ENCODE measurements around the gene LCE3D. TPM values are rescaled to one million over a fixed set of nuclear protein-coding genes. Genes with fewer than 3 reads are reported as not detected.

The LCE3D gene
- total and polyA plus RNA-seq, 2 donors (not counting 1 experiment from before 2014, with no cell fraction given), result not detected

GRCh38 chr1:152546704-152547103, 33.6 kb downstream of the LCE3D start:
- H3K36me3 ChIP-seq (ENCODE audit: control insufficient read depth, insufficient read depth, low read length), result no peaks in the 10 kb centered on the region
- H3K9ac ChIP-seq (ENCODE audit: insufficient read depth, low read length), result no peak overlapping the region
- H3K4me3 ChIP-seq (replicated peaks in 1 of 4; ENCODE audit: control extremely low read depth in 1 of 4, insufficient read depth in 1 of 4, low read depth in 3 of 4, low read length in 4 of 4), result no peak overlapping the region
- H3K9me3 ChIP-seq (ENCODE audit: control insufficient read depth, insufficient read depth, low read depth, low read length), result no peaks in the 10 kb centered on the region
- no peaks in the 10 kb centered on the region for H3K4me1 ChIP-seq (ENCODE audit: control insufficient read depth, extremely low read depth, insufficient read depth, low read length)
- no peaks in the 10 kb centered on the region for H4K20me1 ChIP-seq (ENCODE audit: control insufficient read depth, extremely low read depth, insufficient read depth, low read length)
- no peak for TF ChIP-seq EZH2 (IDR thresholded peaks at IDR 0.05; ENCODE audit: low read length, missing control alignments)
- TF ChIP-seq, protein P1, sequence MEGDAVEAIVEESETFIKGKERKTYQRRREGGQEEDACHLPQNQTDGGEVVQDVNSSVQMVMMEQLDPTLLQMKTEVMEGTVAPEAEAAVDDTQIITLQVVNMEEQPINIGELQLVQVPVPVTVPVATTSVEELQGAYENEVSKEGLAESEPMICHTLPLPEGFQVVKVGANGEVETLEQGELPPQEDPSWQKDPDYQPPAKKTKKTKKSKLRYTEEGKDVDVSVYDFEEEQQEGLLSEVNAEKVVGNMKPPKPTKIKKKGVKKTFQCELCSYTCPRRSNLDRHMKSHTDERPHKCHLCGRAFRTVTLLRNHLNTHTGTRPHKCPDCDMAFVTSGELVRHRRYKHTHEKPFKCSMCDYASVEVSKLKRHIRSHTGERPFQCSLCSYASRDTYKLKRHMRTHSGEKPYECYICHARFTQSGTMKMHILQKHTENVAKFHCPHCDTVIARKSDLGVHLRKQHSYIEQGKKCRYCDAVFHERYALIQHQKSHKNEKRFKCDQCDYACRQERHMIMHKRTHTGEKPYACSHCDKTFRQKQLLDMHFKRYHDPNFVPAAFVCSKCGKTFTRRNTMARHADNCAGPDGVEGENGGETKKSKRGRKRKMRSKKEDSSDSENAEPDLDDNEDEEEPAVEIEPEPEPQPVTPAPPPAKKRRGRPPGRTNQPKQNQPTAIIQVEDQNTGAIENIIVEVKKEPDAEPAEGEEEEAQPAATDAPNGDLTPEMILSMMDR (conservative IDR thresholded peaks at IDR 0.05 in 1 of 2, IDR thresholded peaks at IDR 0.05 in 1 of 2; ENCODE audit: low read depth in 1 of 2, low read length in 2 of 2), result no peak
- no peaks in the 10 kb centered on the region for H3K79me2 ChIP-seq (ENCODE audit: control insufficient read depth, insufficient read depth, low read length)
- DNase-seq (ENCODE audit: low read depth in 2 of 2), result no peak
- H2AFZ ChIP-seq (ENCODE audit: low read length), result no peak overlapping the region
- no peak overlapping the region for H3K4me2 ChIP-seq (ENCODE audit: extremely low read depth, insufficient read depth, low read length)
- no peaks in the 10 kb centered on the region for H3K27me3 ChIP-seq (ENCODE audit: control insufficient read depth, insufficient read depth, low read length)
- H3K27ac ChIP-seq (ENCODE audit: insufficient read depth, low read length), result no peak overlapping the region

GRCh38 chr1:152543820-152544219, 36.5 kb downstream of the LCE3D start:
- no peaks in the 10 kb centered on the region for H4K20me1 ChIP-seq (ENCODE audit: control insufficient read depth, extremely low read depth, insufficient read depth, low read length)
- H3K4me3 ChIP-seq (replicated peaks in 1 of 4; ENCODE audit: control extremely low read depth in 1 of 4, insufficient read depth in 1 of 4, low read depth in 3 of 4, low read length in 4 of 4), result no peak overlapping the region
- H3K9me3 ChIP-seq (ENCODE audit: control insufficient read depth, insufficient read depth, low read depth, low read length), result no peaks in the 10 kb centered on the region
- H3K4me1 ChIP-seq (ENCODE audit: control insufficient read depth, extremely low read depth, insufficient read depth, low read length), result no peaks in the 10 kb centered on the region
- DNase-seq (ENCODE audit: low read depth in 2 of 2), result no peak
- H3K9ac ChIP-seq (ENCODE audit: insufficient read depth, low read length), result no peak overlapping the region
- H3K27me3 ChIP-seq (ENCODE audit: control insufficient read depth, insufficient read depth, low read length), result no peaks in the 10 kb centered on the region
- no peaks in the 10 kb centered on the region for H3K79me2 ChIP-seq (ENCODE audit: control insufficient read depth, insufficient read depth, low read length)
- H3K4me2 ChIP-seq (ENCODE audit: extremely low read depth, insufficient read depth, low read length), result no peak overlapping the region
- H2AFZ ChIP-seq (ENCODE audit: low read length), result no peak overlapping the region
- no peak for TF ChIP-seq EZH2 (IDR thresholded peaks at IDR 0.05; ENCODE audit: low read length, missing control alignments)
- TF ChIP-seq, protein P1 (conservative IDR thresholded peaks at IDR 0.05 in 1 of 2, IDR thresholded peaks at IDR 0.05 in 1 of 2; ENCODE audit: low read depth in 1 of 2, low read length in 2 of 2), result peak in 1 of 2 donors; percentile 9
- H3K27ac ChIP-seq (ENCODE audit: insufficient read depth, low read length), result no peak overlapping the region
- H3K36me3 ChIP-seq (ENCODE audit: control insufficient read depth, insufficient read depth, low read length), result no peaks in the 10 kb centered on the region

GRCh38 chr1:152539901-152540300, 40.4 kb downstream of the LCE3D start:
- Histone ChIP-seq H3K9me3 (ENCODE audit: control insufficient read depth, insufficient read depth, low read depth, low read length) (no peaks in the 10 kb centered on the region), H3K36me3 (ENCODE audit: control insufficient read depth, insufficient read depth, low read length) (no peaks in the 10 kb centered on the region), H3K4me1 (ENCODE audit: control insufficient read depth, extremely low read depth, insufficient read depth, low read length) (no peaks in the 10 kb centered on the region), H3K4me3 (replicated peaks in 1 of 4; ENCODE audit: control extremely low read depth in 1 of 4, insufficient read depth in 1 of 4, low read depth in 3 of 4, low read length in 4 of 4) (no peak overlapping the region), H3K27me3 (ENCODE audit: control insufficient read depth, insufficient read depth, low read length) (no peaks in the 10 kb centered on the region), H3K9ac (ENCODE audit: insufficient read depth, low read length) (no peak overlapping the region), H3K79me2 (ENCODE audit: control insufficient read depth, insufficient read depth, low read length) (no peaks in the 10 kb centered on the region), H3K4me2 (ENCODE audit: extremely low read depth, insufficient read depth, low read length) (no peak overlapping the region), H2AFZ (ENCODE audit: low read length) (no peak overlapping the region), H3K27ac (ENCODE audit: insufficient read depth, low read length) (no peak overlapping the region), H4K20me1 (ENCODE audit: control insufficient read depth, extremely low read depth, insufficient read depth, low read length) (no peaks in the 10 kb centered on the region)
- no peak for TF ChIP-seq EZH2 (IDR thresholded peaks at IDR 0.05; ENCODE audit: low read length, missing control alignments)
- TF ChIP-seq, protein P1 (conservative IDR thresholded peaks at IDR 0.05 in 1 of 2, IDR thresholded peaks at IDR 0.05 in 1 of 2; ENCODE audit: low read depth in 1 of 2, low read length in 2 of 2), result no peak
- DNase-seq (ENCODE audit: low read depth in 2 of 2), result no peak

All from fibroblast of lung (primary cell).